ENCODE measurements around the gene CXorf49.
"Not testable (repeated sequence)": the region's sequence is repeated elsewhere in the genome, so short reads cannot be mapped to it uniquely, and the experiment has no call there.

Gene CXorf49

DNA sequence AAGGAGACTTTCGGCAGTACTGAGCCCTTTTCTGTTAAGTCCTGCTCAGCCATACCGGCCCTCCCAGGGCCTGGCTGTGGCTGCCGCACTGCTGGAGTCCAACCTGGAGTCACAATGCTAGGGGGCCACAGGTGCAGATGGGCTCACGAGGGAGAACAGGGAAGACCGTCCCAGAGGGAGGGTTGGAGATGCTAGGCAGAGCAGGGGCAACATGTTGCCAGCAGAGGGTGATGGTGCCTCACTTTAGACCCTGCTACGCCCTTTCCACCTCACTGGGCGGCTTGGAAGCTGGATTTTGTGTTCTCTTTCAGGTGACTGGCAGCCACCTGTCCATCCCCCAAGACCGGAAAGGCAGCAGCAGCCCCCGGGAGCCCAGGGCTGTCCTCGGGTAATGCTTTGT is 48.1 kb downstream of the CXorf49 start:
- not testable (repeated sequence) for H3K27ac ChIP-seq (ENCODE audit: low read depth, low read length); H3K56ac ChIP-seq (ENCODE audit: low read length); H2AK5ac ChIP-seq (ENCODE audit: low read length); H3K23ac ChIP-seq (ENCODE audit: low read length); H4K5ac ChIP-seq (ENCODE audit: low read length); H3K4ac ChIP-seq (ENCODE audit: low read depth, low read length); H3K9ac ChIP-seq (ENCODE audit: low read length); H3K18ac ChIP-seq (ENCODE audit: low read length); H3K4me1 ChIP-seq (ENCODE audit: control insufficient read depth, low read depth, low read length); H2BK15ac ChIP-seq (replicated peaks; ENCODE audit: low read depth); H3K36me3 ChIP-seq (ENCODE audit: control insufficient read depth, insufficient read depth, low read length); H4K8ac ChIP-seq (ENCODE audit: low read depth, low read length); H2BK5ac ChIP-seq (ENCODE audit: low read length); H3K27me3 ChIP-seq (ENCODE audit: insufficient read depth, low read length, poor library complexity); H2BK120ac ChIP-seq (ENCODE audit: low read depth, low read length); H3K4me3 ChIP-seq (ENCODE audit: low read length); H3K79me2 ChIP-seq (ENCODE audit: control insufficient read depth, insufficient read depth, low read length); H3K79me1 ChIP-seq (ENCODE audit: low read length); H3K4me2 ChIP-seq (ENCODE audit: low read length)
- peak; percentile 38 for DNase-seq
- no CpG with 5 or more reads among the region's 10 CpGs for WGBS (ENCODE audit: extremely low coverage, insufficient coverage, low lambda C conversion rate)

DNA sequence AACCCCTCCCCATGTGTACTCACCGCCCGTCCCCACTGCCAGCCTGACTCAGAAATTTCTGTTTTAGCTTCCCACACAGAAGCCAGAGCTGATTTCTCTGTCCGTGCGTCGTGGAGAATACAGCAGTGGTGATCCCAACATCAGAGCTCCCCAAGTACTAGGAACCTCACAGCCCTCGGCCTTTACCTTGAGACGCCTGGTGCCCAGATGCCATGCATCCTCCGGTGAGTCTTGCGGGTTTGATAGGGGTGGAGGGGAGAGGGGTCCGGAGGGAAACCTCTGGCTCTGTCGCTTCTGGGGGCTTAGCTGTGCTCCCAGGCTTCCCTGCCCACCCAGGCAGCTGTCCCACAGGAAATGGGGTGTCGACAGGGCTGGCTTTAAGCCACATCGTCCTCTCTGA is 48.6 kb downstream of the CXorf49 start:
- WGBS (ENCODE audit: extremely low coverage, insufficient coverage, low lambda C conversion rate) = no CpG with 5 or more reads among the region's 13 CpGs
- Histone ChIP-seq H2BK15ac (replicated peaks; ENCODE audit: low read depth) (no peak overlapping the region), H2AK5ac (ENCODE audit: low read length) (no peak overlapping the region), H4K8ac (ENCODE audit: low read depth, low read length) (no peak overlapping the region), H3K4me2 (ENCODE audit: low read length) (no peak overlapping the region), H3K79me2 (ENCODE audit: control insufficient read depth, insufficient read depth, low read length) (no peaks in the 10 kb centered on the region), H3K9ac (ENCODE audit: low read length) (no peak overlapping the region), H3K23ac (ENCODE audit: low read length) (no peak overlapping the region), H3K27me3 (ENCODE audit: insufficient read depth, low read length, poor library complexity) (no peaks in the 10 kb centered on the region), H2BK120ac (ENCODE audit: low read depth, low read length) (no peak overlapping the region), H3K56ac (ENCODE audit: low read length) (no peak overlapping the region), H3K27ac (ENCODE audit: low read depth, low read length) (no peak overlapping the region), H3K4ac (ENCODE audit: low read depth, low read length) (no peak overlapping the region), H3K79me1 (ENCODE audit: low read length) (no peaks in the 10 kb centered on the region), H3K36me3 (ENCODE audit: control insufficient read depth, insufficient read depth, low read length) (no peaks in the 10 kb centered on the region), H4K5ac (ENCODE audit: low read length) (no peak overlapping the region), H3K4me3 (ENCODE audit: low read length) (no peak overlapping the region), H3K4me1 (ENCODE audit: control insufficient read depth, low read depth, low read length) (no peaks in the 10 kb centered on the region), H3K18ac (ENCODE audit: low read length) (no peak overlapping the region), H2BK5ac (ENCODE audit: low read length) (no peak overlapping the region)
- no peak for DNase-seq

DNA sequence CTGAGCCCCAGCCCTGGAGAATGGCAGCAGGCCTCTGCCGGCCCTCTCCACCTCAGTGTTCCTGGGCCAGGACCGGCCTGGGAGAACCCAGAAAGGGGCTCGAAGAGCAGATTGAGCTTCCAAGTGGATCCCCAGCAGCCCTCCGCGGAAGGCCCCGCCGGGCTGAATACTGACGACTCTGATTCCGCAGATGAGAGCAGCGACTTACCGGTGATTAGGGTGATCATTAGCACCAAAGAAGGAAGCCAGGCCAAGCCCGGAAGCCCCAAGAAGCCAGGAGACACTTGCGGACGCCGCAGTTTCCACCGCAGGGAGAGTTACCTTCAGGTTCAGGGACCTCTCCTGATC is 49.9 kb downstream of the CXorf49 start:
- no peaks in the 10 kb centered on the region for H3K27me3 ChIP-seq (ENCODE audit: insufficient read depth, low read length, poor library complexity)
- no CpG with 5 or more reads among the region's 16 CpGs for WGBS (ENCODE audit: extremely low coverage, insufficient coverage, low lambda C conversion rate)
- no peak overlapping the region for H2AK5ac ChIP-seq (ENCODE audit: low read length)

DNA sequence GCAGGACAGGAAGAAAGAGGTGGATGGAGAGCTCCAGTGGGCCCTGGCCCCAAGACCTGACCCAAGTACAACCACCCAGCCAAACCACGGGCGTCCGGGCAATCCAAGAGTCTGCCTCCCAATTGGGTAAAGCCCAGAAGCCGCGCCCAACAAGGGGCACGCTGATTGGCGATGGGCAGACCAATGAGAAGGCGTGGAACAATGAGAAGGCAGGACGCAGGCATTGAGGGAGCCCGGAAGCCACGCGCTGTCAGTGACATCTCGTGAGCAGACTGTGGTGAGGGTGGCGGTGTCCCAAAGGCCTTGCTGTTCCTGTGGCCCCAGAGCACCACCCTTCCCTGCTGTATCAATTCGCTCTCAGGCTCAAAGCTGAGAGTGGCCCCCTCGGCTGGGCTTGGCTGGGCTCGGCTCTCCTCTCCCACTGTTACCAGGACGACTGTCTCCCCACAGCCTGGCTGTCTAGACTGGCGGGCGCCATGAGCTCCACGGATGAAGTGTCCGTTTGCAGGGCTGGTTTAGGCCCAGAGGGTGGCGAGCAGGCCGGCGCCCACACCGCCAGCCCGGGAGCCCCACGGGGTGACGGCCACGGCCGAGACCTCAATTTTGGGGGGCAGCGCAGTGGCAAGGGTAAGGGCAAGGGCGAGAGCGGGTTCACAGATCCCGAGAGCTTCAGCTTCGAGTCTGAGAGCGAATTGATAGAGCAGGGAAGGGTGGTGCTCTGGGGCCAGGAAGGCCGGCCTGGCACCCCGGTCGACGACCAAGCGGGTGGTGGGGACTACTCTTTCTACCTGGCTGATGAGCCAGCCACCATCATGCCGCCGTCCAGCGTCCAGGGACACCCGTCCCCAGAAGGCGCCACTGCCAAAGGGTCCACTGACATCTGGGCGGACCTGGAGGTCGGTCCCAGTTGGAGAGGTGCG is 50.5 kb downstream of the CXorf49 start, which contains the start of gene LOC101059915:
LOC101059915 (plus strand) TSS at position 219 of the 920 bp plus-strand sequence.
- no peak within 1 kb of the TSS for H2AK5ac ChIP-seq (ENCODE audit: low read length)
- no peak within 1 kb of the TSS for H2BK5ac ChIP-seq (ENCODE audit: low read length)
- no peak within 1 kb of the TSS for H3K9ac ChIP-seq (ENCODE audit: low read length)
- no peaks in the 10 kb centered on the region for H3K79me1 ChIP-seq (ENCODE audit: low read length)
- no peak within 1 kb of the TSS for H4K5ac ChIP-seq (ENCODE audit: low read length)
- no peak within 1 kb of the TSS for H3K23ac ChIP-seq (ENCODE audit: low read length)
- H3K4me3 ChIP-seq (ENCODE audit: low read length) = no peak within 1 kb of the TSS
- H3K4ac ChIP-seq (ENCODE audit: low read depth, low read length) = no peak within 1 kb of the TSS
- no peak within 1 kb of the TSS for H2BK15ac ChIP-seq (replicated peaks; ENCODE audit: low read depth)
- no peak within 1 kb of the TSS for H2BK120ac ChIP-seq (ENCODE audit: low read depth, low read length)
- DNase-seq = no peak
- H3K18ac ChIP-seq (ENCODE audit: low read length) = no peak within 1 kb of the TSS
- H3K36me3 ChIP-seq (ENCODE audit: control insufficient read depth, insufficient read depth, low read length) = no peaks in the 10 kb centered on the region
- no peak within 1 kb of the TSS for H3K4me2 ChIP-seq (ENCODE audit: low read length)
- no CpG with 5 or more reads among the region's 50 CpGs for WGBS (ENCODE audit: extremely low coverage, insufficient coverage, low lambda C conversion rate)
- H4K8ac ChIP-seq (ENCODE audit: low read depth, low read length) = no peak within 1 kb of the TSS
- no peak within 1 kb of the TSS for H3K56ac ChIP-seq (ENCODE audit: low read length)
- H3K27ac ChIP-seq (ENCODE audit: low read depth, low read length) = no peak within 1 kb of the TSS
- no peaks in the 10 kb centered on the region for H3K27me3 ChIP-seq (ENCODE audit: insufficient read depth, low read length, poor library complexity)
- no peaks in the 10 kb centered on the region for H3K4me1 ChIP-seq (ENCODE audit: control insufficient read depth, low read depth, low read length)
- no peaks in the 10 kb centered on the region for H3K79me2 ChIP-seq (ENCODE audit: control insufficient read depth, insufficient read depth, low read length)

More for the DNA sequence above, 49.9 kb downstream of the CXorf49 start:
- Histone ChIP-seq H3K9ac (ENCODE audit: low read length) (no peak overlapping the region), H2BK120ac (ENCODE audit: low read depth, low read length) (no peak overlapping the region), H2BK15ac (replicated peaks; ENCODE audit: low read depth) (no peak overlapping the region), H3K56ac (ENCODE audit: low read length) (no peak overlapping the region), H4K5ac (ENCODE audit: low read length) (no peak overlapping the region), H3K23ac (ENCODE audit: low read length) (no peak overlapping the region), H3K4me1 (ENCODE audit: control insufficient read depth, low read depth, low read length) (no peaks in the 10 kb centered on the region), H2BK5ac (ENCODE audit: low read length) (no peak overlapping the region), H4K8ac (ENCODE audit: low read depth, low read length) (no peak overlapping the region), H3K18ac (ENCODE audit: low read length) (no peak overlapping the region), H3K79me1 (ENCODE audit: low read length) (no peaks in the 10 kb centered on the region), H3K4ac (ENCODE audit: low read depth, low read length) (no peak overlapping the region), H3K36me3 (ENCODE audit: control insufficient read depth, insufficient read depth, low read length) (no peaks in the 10 kb centered on the region), H3K4me2 (ENCODE audit: low read length) (no peak overlapping the region), H3K79me2 (ENCODE audit: control insufficient read depth, insufficient read depth, low read length) (no peaks in the 10 kb centered on the region), H3K4me3 (ENCODE audit: low read length) (no peak overlapping the region), H3K27ac (ENCODE audit: low read depth, low read length) (no peak overlapping the region)
- DNase-seq = no peak

DNA sequence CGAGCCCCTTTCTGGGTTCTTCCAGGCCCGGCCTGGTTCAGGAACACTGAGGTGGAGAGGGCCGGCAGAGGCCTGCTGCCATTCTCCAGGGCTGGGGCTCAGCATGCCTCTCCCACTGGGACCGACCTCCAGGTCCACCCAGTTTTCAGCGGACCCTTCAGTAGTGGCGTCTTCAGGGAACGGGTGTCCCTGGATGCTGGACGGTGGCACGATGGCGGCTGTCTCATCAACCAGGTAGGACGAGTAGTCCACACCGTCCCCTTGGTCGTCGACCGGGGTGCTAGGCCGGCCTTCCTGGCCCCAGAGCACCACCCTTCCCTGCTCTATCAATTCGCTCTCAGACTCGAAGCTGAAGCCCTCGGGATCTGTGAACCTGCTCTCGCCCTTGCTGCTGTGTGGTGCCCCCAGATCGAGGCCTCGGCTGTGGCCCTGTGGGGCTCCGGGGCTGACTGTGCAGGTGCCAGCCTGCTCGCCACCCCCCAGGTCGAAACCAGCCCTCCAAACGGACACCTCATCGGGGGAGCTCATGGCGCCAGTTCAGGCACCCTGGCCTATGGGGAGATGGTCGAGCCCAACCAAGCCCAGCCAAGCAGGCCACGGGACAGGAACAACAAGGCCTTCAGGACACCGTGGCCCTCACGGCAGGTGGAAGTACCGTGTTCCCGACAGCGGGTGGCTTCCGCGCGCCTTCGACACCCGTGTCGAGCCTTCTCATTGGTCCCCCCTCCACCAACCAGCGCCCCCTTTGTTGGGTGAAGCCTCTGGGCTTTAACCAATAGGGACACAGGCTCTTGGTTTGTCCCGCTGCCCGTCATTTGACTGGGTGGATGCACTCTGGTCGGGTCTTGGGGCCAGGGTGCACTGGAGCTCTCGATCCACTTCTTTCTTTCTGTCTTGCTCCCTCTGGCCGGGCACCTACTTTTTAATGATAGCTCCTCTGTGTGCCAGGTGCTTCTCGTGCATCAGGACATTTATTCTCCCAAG is 51.6 kb downstream of the CXorf49 start:
- peak; percentile 5 for DNase-seq
- H3K27me3 ChIP-seq (ENCODE audit: insufficient read depth, low read length, poor library complexity) = no peaks in the 10 kb centered on the region
- H4K8ac ChIP-seq (ENCODE audit: low read depth, low read length) = no peak overlapping the region
- no peaks in the 10 kb centered on the region for H3K4me1 ChIP-seq (ENCODE audit: control insufficient read depth, low read depth, low read length)
- H2BK120ac ChIP-seq (ENCODE audit: low read depth, low read length) = no peak overlapping the region
- H3K27ac ChIP-seq (ENCODE audit: low read depth, low read length) = no peak overlapping the region
- H2AK5ac ChIP-seq (ENCODE audit: low read length) = no peak overlapping the region
- H3K4me3 ChIP-seq (ENCODE audit: low read length) = no peak overlapping the region
- H3K4ac ChIP-seq (ENCODE audit: low read depth, low read length) = no peak overlapping the region
- no peak overlapping the region for H3K9ac ChIP-seq (ENCODE audit: low read length)
- no peak overlapping the region for H3K18ac ChIP-seq (ENCODE audit: low read length)
- no peaks in the 10 kb centered on the region for H3K79me2 ChIP-seq (ENCODE audit: control insufficient read depth, insufficient read depth, low read length)
- H2BK15ac ChIP-seq (replicated peaks; ENCODE audit: low read depth) = no peak overlapping the region
- H3K4me2 ChIP-seq (ENCODE audit: low read length) = no peak overlapping the region
- no peak overlapping the region for H3K23ac ChIP-seq (ENCODE audit: low read length)
- no peaks in the 10 kb centered on the region for H3K36me3 ChIP-seq (ENCODE audit: control insufficient read depth, insufficient read depth, low read length)
- H3K79me1 ChIP-seq (ENCODE audit: low read length) = no peaks in the 10 kb centered on the region
- no CpG with 5 or more reads among the region's 48 CpGs for WGBS (ENCODE audit: extremely low coverage, insufficient coverage, low lambda C conversion rate)
- H4K5ac ChIP-seq (ENCODE audit: low read length) = no peak overlapping the region
- no peak overlapping the region for H3K56ac ChIP-seq (ENCODE audit: low read length)
- H2BK5ac ChIP-seq (ENCODE audit: low read length) = no peak overlapping the region
